GM21423 (cell line): ENCODE measurements around the gene SV2B.
A peak's percentile ranks its signal among the peaks of the same experiment; 100 is the strongest.
"Not testable (repeated sequence)": the region's sequence is repeated elsewhere in the genome, so short reads cannot be mapped to it uniquely, and the experiment has no call there.

Experiments
- ATAC-seq: cut with Tn5 transposase; IDR thresholded peaks from one replicate; pipeline ENCODE4 v1.9.1; 2021; ENCODE audit warnings: mild to moderate bottlenecking, moderate library complexity; ENCODE audit not compliant: unreplicated experiment

The SV2B gene

GRCh38 chr15:91099995-91100813 lies at the start of gene SV2B:
Gene SV2B (plus strand): TSS chr15:91100257. CDS start chr15:91226264, 126,007 bp downstream.
- ATAC-seq = peak; percentile 62

GRCh38 chr15:91051248-91051647 lies 48.8 kb upstream of the SV2B start:
- no peak for ATAC-seq

GRCh38 chr15:91054816-91055215 lies 45.2 kb upstream of the SV2B start:
- no peak for ATAC-seq

DNA sequence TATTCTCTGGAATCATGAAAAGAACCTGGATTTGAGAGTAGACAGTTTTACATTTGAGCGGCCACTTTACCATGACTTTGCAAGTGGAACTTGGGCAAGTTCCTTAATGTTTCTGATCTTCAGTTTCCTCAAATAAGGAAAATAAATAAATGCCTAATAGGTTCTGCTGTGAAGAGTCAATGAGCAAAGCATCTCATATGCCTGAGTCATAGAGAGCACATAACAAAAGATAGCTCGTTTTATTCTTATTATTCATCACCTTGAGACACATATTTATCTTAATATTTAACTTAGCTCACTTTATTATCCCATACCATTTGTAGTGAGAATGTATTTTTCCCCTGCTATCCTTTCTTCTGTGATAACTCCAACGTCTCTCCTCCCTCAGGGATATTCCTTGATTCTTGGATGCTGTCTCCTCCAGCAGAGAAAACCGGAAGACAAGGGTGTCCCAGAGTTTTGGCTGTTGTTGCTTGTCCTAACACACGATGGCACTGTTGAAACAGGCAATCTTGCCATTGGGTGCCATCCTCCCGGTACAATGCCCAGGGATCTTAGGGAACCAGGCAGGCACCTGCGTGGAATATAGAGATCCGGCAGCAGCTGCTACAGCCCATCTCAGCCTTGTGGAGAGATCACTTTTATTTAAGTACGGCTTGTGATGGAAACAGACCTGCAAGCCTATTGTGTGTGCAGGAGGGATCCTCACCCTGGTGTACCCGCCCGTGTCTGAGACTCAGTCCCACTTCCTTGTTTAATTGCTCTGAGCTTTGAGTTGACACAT lies 44.3 kb upstream of the SV2B start:
- ATAC-seq = no peak

DNA sequence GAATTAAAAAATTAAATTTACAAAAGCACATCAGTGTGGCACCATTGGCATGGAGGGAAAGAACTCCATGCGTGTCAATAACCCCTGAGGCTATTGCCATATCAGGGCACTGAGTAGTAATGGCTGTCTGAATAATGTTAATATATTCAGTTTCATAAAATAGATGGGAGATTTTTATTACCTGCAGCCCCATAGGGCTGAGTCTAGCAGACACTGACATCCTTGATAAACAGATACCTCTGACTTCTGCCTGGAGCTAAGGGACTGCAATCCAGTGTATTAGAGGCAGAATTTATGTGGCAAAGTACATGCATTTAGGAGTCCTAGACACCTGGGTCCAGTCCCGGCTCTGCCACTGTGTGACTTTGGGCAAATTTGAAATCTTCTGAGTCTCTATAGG lies 38.8 kb upstream of the SV2B start:
- ATAC-seq = no peak

DNA sequence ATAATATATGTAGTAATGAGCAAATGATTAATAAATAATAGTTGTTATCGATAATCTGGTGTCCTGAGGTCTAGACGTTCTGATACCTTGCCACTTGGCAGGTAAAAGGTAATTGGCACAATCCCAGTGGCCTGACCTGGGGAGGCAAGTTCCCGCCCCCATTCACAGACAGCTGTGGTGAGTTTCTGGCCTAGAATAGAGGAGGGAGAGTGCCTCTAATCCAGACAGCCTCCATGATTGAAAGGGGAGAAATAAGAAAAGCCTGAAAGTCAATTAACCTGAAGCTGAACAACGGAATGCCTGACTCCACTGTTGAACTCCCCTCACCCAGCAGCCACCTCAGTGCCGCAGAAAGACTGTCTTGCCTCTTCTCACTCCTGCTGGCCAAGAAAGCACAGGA lies 38.1 kb upstream of the SV2B start:
- no peak for ATAC-seq

GRCh38 chr15:91065505-91065904 lies 34.6 kb upstream of the SV2B start:
- ATAC-seq = no peak

GRCh38 chr15:91067036-91067435 lies 33.0 kb upstream of the SV2B start:
- no peak for ATAC-seq

GRCh38 chr15:91068436-91068835 lies 31.6 kb upstream of the SV2B start:
- ATAC-seq = no peak

DNA sequence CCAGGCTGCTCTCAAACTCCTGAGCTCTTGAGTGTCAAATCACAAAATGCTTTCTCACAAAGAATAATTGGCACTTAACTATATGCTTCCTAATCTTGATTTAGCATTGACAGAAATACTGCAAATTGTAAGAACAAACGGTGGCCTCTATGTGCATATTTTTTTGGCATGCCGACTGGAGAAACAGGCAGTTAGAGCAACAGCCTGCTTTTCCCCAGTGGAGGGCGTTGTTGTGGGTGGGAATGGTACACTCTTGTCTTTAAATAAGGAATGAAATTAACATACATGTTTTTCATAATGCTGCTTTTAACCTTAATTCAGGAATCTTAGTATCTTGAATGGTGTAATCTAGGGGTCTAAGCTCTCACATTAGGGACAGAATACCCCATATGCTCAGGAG lies 31.1 kb upstream of the SV2B start:
- no peak for ATAC-seq

DNA sequence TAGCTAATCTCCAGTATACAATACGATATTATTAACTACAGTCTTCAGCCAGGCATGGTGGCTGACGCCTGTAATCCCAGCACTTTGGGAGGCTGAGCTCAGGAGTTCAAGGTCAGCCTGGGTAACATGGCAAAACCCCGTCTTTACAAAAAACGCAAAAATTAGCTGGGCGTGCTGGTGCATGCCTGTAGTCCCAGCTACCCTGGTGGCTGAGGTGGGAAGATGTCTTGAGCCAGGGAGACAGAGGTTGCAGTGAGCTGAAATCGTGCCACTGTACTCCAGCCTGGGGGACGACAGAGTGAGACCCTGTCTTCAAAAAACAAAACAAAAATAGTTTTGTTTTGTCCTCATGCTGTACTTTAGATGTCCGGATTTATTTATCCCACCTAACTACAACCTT lies 29.2 kb upstream of the SV2B start:
- no peak for ATAC-seq

DNA sequence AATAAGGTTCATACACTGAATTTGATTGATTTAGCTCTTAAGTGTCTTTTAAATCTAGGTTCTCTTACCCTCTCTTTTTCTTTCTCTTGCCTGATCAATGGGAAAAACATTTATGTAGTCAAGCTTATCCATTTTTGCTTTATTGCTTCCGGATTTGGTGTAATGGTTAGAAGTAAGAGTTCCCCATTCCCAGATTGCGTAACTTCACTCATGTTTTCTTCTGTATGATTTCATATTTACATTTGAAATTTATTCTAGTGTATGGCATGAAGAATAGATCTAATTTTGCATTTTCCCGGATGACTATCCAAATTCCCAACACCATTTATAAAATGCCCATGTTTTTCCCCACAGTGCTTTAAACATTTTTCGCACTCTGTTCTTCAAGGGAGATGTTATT lies 27.9 kb upstream of the SV2B start:
- ATAC-seq = no peak

GRCh38 chr15:91073077-91073476 lies 27.0 kb upstream of the SV2B start:
- ATAC-seq = no peak

DNA sequence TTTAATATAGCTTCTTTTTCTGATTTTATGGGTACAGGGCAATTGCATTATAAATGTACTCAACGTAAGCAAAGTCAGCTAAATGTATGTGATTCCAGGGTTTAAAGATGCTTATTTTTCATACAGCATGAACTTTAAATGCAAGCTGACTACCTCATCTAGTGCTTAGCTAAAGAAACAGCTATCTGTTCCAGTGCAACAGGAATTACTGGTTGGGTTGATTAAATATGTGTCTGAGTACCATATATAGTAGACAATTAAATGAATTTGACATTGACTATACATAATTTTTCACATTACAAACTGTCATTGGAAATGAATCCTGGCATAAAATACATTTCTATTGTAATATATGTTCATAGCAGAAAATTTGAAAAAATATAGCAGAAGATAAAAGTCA lies 26.3 kb upstream of the SV2B start:
- no peak for ATAC-seq

DNA sequence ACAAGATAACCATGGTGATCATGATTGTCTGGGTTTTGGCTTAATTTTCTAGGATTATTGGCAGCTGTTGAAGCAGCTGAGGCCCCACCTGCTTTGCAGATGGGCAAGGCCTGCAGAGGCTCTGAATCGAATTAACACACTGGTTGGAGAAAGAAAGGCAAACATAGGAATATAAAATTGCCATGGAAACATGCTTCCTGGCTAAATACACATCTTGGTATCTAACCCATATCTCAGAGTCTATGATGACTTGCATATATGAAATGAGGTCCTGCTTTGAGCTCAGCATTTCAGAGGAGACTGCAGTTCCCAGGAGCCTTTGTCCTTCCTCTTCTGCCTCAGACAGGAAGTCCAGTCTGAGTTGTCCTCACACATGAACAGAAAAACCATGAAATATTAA lies 24.3 kb upstream of the SV2B start:
- no peak for ATAC-seq

GRCh38 chr15:91077029-91077428 lies 23.0 kb upstream of the SV2B start:
- no peak for ATAC-seq

- ATAC-seq = not testable (repeated sequence)
Measured at GRCh38 chr15:91093866-91094265, 6.2 kb upstream of the SV2B start.

GRCh38 chr15:91098451-91098850 lies 1.6 kb upstream of the SV2B start:
- no peak for ATAC-seq

DNA sequence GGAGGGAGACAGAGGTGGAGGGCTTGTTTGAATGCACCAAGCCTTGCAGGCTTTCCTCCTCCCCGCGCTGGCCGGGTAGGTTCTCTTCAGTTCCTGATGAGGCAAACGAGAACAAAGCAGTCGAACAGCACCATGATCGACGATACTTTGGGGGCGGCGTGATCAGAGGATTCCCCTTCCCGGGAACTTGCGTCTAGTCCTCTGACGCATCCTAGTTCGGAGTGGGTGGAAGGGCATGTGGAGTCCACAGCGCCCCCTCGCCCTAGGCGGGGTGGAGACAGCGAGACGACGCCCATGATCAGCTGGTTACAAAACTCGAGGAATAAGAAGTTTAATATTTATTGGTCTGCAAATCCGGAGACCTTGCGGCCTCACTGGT lies 452 bp upstream of the SV2B start:
- no peak for ATAC-seq

DNA sequence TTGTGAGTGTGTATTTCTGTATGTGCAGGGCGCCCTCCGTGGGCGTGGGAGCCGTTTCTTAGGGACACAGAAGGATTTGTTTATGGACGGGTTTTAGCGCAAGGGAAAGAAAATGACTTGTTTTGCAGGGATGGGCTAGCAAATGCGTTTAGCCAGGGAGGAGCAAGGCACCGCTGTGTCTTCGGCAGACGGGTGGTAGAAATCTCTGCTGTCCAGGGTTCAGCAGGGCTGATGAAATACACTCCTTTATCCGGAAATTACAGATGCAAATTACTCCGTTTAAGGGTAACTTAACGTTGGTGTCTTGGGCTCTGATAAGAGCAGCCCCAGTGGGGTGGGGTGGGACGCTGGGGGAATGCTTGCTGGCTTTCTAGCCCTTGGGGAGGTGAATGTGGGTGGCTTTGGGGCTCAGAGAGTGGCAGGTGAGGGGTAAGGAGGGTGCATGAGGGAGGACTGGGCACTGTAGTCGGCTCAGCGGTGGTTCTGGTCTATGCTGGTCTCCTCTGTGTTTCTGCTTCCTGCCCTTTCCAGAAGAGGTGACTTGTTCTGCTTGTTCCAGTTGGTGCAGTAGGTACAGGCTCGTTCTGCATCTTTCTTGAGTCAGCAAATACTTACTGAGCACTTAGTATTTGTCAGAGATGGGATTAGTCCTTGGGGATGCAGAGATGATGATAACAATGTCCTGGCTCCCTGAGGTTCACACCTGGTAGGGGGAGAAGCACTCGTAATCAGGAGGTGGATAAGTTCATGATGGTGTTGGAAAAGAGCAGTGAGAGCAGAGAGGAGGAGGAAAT lies 954 bp downstream of the SV2B start:
- no peak for ATAC-seq

DNA sequence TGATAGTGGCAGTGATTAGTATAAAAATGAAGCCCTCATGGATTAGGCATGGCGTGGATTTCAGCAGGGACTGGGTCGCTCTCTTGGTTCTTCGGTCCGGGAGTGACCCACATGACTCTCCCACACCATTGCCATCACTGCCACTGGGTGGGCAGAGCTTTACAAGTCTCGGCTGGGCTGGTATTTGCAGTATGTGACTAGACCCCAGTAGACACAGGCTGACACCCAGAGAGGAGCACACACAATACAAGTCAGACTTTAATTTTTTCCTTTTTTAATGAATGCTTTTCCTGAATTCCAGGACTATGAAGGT lies 1.5 kb downstream of the SV2B start:
- no peak for ATAC-seq
